ENCODE measurements around the gene SPON1. TPM values are rescaled to one million over a fixed set of nuclear protein-coding genes. Genes with fewer than 3 reads are reported as not detected.

The SPON1 gene
- total RNA-seq, 1 experiment from 2014 or later, result 6.4 TPM

GRCh38 chr11:14027525-14027924, 65.0 kb downstream of the SPON1 start:
- POLR2A ChIA-PET, result no interaction called here
- peaks cover 16% of the 10 kb centered on the region for H3K4me1 Mint-ChIP-seq
- no peak for DNase-seq (ENCODE audit: low spot score)
- TF ChIP-seq JAZF1 (CRISPR knock-in tag; IDR thresholded peaks at IDR 0.05), result no peak
- TF ChIP-seq IRF2 (CRISPR knock-in tag; IDR thresholded peaks at IDR 0.05; ENCODE audit: borderline replicate concordance, low read depth), result no peak
- TF ChIP-seq, protein P1, sequence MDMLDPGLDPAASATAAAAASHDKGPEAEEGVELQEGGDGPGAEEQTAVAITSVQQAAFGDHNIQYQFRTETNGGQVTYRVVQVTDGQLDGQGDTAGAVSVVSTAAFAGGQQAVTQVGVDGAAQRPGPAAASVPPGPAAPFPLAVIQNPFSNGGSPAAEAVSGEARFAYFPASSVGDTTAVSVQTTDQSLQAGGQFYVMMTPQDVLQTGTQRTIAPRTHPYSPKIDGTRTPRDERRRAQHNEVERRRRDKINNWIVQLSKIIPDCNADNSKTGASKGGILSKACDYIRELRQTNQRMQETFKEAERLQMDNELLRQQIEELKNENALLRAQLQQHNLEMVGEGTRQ (CRISPR knock-in tag; IDR thresholded peaks at IDR 0.05), result no peak
- no peak for TF ChIP-seq ZNF512 (CRISPR knock-in tag; IDR thresholded peaks at IDR 0.05; ENCODE audit: borderline replicate concordance)
- TF ChIP-seq ZNF232 (CRISPR knock-in tag; IDR thresholded peaks at IDR 0.05), result no peak
- TF ChIP-seq ZNF138 (CRISPR knock-in tag; conservative IDR thresholded peaks at IDR 0.05), result no peak
- no peak for TF ChIP-seq ELF4 (CRISPR knock-in tag; IDR thresholded peaks at IDR 0.05; ENCODE audit: low read depth)
- TF ChIP-seq, protein P2, sequence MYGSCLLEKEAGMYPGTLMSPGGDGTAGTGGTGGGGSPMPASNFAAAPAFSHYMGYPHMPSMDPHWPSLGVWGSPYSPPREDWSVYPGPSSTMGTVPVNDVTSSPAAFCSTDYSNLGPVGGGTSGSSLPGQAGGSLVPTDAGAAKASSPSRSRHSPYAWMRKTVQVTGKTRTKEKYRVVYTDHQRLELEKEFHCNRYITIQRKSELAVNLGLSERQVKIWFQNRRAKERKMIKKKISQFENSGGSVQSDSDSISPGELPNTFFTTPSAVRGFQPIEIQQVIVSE (CRISPR knock-in tag; IDR thresholded peaks at IDR 0.05; ENCODE audit: borderline replicate concordance), result no peak
- no peak for TF ChIP-seq SP1 (CRISPR knock-in tag; conservative IDR thresholded peaks at IDR 0.05)
- no peak for TF ChIP-seq STAT6 (CRISPR knock-in tag; conservative IDR thresholded peaks at IDR 0.05; ENCODE audit: low read depth)
- TF ChIP-seq HMGXB4 (CRISPR knock-in tag; IDR thresholded peaks at IDR 0.05), result no peak
- no peak for TF ChIP-seq FOXJ3 (CRISPR knock-in tag; IDR thresholded peaks at IDR 0.05; ENCODE audit: borderline replicate concordance)
- TF ChIP-seq ZNF317 (CRISPR knock-in tag; IDR thresholded peaks at IDR 0.05; ENCODE audit: borderline replicate concordance, low read depth), result no peak
- no peak for TF ChIP-seq NR1H2 (CRISPR knock-in tag; IDR thresholded peaks at IDR 0.05)
- no peak for TF ChIP-seq RORB (CRISPR knock-in tag; IDR thresholded peaks at IDR 0.05)
- TF ChIP-seq, protein P3, sequence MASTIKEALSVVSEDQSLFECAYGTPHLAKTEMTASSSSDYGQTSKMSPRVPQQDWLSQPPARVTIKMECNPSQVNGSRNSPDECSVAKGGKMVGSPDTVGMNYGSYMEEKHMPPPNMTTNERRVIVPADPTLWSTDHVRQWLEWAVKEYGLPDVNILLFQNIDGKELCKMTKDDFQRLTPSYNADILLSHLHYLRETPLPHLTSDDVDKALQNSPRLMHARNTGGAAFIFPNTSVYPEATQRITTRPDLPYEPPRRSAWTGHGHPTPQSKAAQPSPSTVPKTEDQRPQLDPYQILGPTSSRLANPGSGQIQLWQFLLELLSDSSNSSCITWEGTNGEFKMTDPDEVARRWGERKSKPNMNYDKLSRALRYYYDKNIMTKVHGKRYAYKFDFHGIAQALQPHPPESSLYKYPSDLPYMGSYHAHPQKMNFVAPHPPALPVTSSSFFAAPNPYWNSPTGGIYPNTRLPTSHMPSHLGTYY (CRISPR knock-in tag; IDR thresholded peaks at IDR 0.05), result no peak
- no peak for TF ChIP-seq E2F4 (CRISPR knock-in tag; IDR thresholded peaks at IDR 0.05; ENCODE audit: borderline replicate concordance, low read depth)
- peaks cover 2% of the 10 kb centered on the region for H3K27me3 Mint-ChIP-seq (ENCODE audit: low read depth)
- ATAC-seq, result no peak
- no peaks in the 10 kb centered on the region for H3K9me3 Mint-ChIP-seq
- no peaks in the 10 kb centered on the region for H3K36me3 Mint-ChIP-seq
- H3K27ac Mint-ChIP-seq, result no peak overlapping the region
- CTCF ChIA-PET, result interaction anchor here (0.6 kb wide), 1 partner anchor 193 kb away, joined by 3 read pairs; no protein-coding TSS in a partner anchor
- H3K4me3 Mint-ChIP-seq, result no peak overlapping the region
